Esophagus muscularis mucosa (tissue), 3 donors: ENCODE results near the gene NTN1.

ENCODE experiments used
- CTCF ChIP-seq, 3 experiments: fragments of 200-600 bp in 2 of 3; fragments of 450-650 bp in 1 of 3; sonication (generic) in 2 of 3; IDR thresholded peaks; one replicate each; pipeline ENCODE4 v1.5.1; 2017 to 2019; ENCODE audit warnings: antibody characterized with exemption in 3 of 3, mild to moderate bottlenecking in 2 of 3, moderate library complexity in 1 of 3
- EP300 ChIP-seq: sonication (generic); formaldehyde crosslinking; IDR thresholded peaks from one replicate; pipeline ENCODE4 v1.6.1; 2017; ENCODE audit warnings: antibody characterized with exemption

DNA sequence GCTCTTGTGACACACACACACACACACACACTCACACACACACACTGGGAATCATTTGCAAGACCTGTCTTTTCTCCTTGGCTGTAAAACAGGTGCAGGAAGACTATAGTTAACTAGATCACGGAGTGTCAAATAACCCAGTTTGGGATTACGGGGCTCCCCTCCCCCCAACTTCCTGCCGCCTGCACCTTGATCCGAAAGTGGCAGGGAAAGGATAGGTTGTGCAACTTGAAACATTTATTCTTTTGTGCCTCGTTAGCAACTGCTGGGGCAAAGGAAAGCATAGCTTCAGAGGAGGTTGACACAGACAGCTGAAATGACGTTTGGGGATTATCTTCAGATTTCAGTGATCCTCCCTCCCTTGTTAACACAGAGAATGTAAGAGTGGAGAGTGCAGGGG is 149.5 kb downstream of the NTN1 start:
- TF ChIP-seq CTCF (IDR thresholded peaks at IDR 0.05) (no peak), EP300 (no peak)
